ENCODE data around the gene LATS1.
"Not testable (repeated sequence)": the region's sequence is repeated elsewhere in the genome, so short reads cannot be mapped to it uniquely, and the experiment has no call there.

The LATS1 gene

DNA sequence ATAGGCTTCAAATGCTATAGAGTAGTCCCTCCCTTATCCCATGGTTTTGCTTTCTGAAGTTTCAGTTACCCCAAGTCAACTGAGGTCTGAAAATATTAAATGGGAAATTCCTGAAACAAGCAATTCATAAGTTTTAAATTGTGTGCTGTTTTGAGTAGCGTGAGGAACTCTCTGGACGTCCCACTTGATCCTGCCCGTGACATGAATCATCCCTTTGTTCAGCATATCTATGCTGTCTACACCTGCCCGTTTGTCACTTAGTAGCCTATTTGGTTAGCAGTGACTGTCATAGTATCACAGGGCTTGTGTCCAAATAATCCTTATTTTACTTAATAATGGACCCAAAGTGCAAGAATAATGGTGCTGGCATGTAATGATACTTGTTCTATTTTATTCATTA, 36.6 kb upstream of the LATS1 start:
- TF ChIP-seq, protein P1, sequence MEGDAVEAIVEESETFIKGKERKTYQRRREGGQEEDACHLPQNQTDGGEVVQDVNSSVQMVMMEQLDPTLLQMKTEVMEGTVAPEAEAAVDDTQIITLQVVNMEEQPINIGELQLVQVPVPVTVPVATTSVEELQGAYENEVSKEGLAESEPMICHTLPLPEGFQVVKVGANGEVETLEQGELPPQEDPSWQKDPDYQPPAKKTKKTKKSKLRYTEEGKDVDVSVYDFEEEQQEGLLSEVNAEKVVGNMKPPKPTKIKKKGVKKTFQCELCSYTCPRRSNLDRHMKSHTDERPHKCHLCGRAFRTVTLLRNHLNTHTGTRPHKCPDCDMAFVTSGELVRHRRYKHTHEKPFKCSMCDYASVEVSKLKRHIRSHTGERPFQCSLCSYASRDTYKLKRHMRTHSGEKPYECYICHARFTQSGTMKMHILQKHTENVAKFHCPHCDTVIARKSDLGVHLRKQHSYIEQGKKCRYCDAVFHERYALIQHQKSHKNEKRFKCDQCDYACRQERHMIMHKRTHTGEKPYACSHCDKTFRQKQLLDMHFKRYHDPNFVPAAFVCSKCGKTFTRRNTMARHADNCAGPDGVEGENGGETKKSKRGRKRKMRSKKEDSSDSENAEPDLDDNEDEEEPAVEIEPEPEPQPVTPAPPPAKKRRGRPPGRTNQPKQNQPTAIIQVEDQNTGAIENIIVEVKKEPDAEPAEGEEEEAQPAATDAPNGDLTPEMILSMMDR (IDR thresholded peaks at IDR 0.05; ENCODE audit: borderline replicate concordance, control extremely low read depth, extremely low read depth, insufficient read depth, missing control alignments) = no peak
- no peak for DNase-seq (ENCODE audit: low spot score)
- in situ Hi-C loops (cut with MboI; ENCODE audit: low sequenced_read_pairs, unreplicated experiment) = no loop called here

GRCh38 chr6:149753374-149753637, 35.4 kb upstream of the LATS1 start:
- DNase-seq (ENCODE audit: low spot score); in situ Hi-C loops (cut with MboI; ENCODE audit: low sequenced_read_pairs, unreplicated experiment): not testable (repeated sequence)

DNA sequence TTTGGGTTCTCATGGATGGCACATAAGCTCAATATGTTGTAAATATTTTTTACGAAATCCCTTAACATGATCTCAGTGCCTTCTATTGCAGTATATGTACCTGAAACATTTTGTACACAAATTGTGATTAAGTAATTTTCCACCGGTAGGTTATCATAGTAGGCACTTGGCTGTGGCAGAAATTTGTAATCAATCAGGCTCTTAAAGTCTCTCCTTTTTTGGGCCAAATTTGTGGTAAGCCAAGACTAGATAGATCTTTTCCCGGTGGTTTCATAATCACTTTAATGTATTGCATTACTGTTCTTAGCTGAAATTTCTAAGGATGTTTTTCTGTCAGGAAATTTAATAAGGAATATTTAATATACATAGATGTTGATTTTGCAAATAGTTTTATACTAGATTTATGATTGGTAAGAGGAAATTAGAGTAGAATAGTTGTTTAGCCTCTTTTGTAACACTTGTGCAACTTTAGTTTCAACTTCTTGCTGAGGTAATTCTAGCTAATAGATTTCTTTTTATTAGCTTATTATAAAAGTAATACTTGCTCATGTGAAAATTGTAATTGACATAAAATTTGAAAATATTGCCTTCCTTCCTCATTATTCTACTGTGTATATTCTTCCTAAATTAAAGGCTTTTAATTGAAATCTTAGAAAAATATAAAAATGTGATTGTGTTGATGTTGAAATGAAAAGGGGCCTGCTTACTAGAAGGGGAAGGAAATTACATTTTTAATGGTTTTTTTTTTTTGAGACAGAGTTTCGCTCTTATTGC, 34.9 kb upstream of the LATS1 start:
- in situ Hi-C loops (cut with MboI; ENCODE audit: low sequenced_read_pairs, unreplicated experiment) = no loop called here
- DNase-seq (ENCODE audit: low spot score) = no peak
- TF ChIP-seq, protein P1 (IDR thresholded peaks at IDR 0.05; ENCODE audit: borderline replicate concordance, control extremely low read depth, extremely low read depth, insufficient read depth, missing control alignments) = no peak

DNA sequence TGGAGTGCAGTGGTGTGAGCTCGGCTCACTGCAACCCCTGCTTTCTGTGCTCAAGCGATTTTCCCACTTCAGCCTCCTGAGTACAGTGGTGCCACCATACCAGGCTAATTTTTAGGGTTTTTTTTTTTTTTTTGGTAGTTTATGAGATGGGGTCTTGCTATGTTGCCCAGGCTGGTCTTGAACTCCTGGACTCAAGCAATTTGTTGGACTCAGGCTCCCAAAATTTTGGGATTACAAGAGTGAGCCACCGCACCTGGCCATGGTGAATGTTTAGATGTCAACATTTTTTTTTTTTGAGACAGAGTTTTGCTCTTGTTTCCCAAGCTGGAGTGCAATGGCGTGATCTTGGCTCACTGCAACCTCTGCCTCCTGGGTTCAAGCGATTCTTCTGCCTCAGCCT, 34.0 kb upstream of the LATS1 start:
- DNase-seq (ENCODE audit: low spot score); in situ Hi-C loops (cut with MboI; ENCODE audit: low sequenced_read_pairs, unreplicated experiment): not testable (repeated sequence)

DNA sequence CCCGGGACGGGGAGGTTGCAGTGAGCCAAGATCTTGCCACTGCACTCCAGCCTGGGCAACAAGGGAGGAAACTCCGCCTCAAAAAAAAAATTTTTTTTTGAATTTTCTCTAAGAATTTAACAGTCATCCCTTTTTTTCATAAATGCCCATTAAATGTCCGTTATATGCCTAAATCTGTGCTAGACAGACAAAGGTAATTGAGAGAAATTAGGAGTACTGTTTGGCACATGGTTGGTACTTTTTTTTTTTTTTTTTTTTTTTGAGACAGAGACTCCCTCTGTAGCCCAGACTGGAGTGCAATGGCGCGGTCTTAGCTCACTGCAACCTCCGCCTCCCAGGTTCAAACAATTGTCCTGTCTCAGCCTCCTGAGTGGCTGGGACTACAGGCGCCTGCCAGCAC, 33.3 kb upstream of the LATS1 start:
- in situ Hi-C loops (cut with MboI; ENCODE audit: low sequenced_read_pairs, unreplicated experiment) = no loop called here
- TF ChIP-seq, protein P1 (IDR thresholded peaks at IDR 0.05; ENCODE audit: borderline replicate concordance, control extremely low read depth, extremely low read depth, insufficient read depth, missing control alignments) = no peak

DNA sequence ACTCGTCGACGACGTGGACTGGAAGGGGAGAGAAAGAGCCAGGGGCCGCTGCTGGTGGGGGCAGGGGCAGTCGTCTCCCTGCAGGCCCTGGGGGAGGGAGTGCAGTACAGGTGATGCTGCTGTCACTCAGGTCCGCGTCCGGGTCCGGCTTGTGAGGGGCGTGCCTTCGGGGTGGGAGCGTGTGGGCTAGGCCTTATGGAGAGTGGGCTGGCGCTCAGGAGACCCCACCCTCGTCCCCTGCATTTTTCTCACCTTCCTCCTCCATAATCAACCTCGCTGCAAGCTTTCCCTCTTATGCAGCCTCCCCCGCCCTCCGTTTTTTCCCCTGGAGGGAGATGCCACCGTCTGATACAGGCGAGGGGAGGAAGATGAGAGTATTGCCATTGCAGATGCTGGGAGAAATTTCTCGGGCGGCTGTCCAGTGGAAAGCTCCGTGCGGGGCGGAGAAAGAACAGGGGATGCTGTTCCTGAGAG, 32.3 kb upstream of the LATS1 start:
- peak; percentile 70 for DNase-seq (ENCODE audit: low spot score)
- in situ Hi-C loops (cut with MboI; ENCODE audit: low sequenced_read_pairs, unreplicated experiment) = no loop called here
- TF ChIP-seq, protein P1 (IDR thresholded peaks at IDR 0.05; ENCODE audit: borderline replicate concordance, control extremely low read depth, extremely low read depth, insufficient read depth, missing control alignments) = no peak

More for the DNA sequence above, 33.3 kb upstream of the LATS1 start:
- DNase-seq (ENCODE audit: low spot score) = no peak

DNA sequence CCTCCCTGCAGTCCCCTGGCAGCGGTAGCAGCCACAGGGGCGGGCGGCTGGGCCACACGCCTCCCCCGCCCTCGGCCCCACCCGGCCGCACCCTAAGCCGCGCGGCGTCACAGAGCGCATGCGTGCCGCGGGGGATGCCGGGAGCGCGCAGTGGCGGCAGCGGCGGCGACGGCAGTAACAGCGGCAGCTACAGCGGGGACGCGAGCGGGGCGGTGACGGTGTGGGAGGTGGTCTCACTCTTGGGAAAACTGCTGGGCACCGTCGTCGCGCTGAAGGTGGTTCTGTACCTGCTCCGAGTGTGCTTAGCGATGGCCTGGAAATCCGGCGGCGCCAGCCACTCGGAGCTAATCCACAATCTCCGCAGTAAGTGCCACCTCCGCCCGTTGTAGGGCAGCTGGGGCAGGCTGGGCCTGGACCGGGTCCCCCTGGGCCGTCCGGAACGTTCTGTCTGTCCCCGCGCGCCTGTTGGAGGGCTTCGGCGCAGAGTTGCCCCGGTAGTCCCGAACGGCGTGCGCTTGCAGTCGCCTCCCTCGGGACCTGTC, 31.8 kb upstream of the LATS1 start, which contains the start of gene PCMT1:
PCMT1 (plus strand) TSS at position 148 of the 542 bp plus-strand sequence; CDS start at position 309, 161 bp downstream.
- TF ChIP-seq, protein P1 (IDR thresholded peaks at IDR 0.05; ENCODE audit: borderline replicate concordance, control extremely low read depth, extremely low read depth, insufficient read depth, missing control alignments) = no peak
- peak; percentile 96 for DNase-seq (ENCODE audit: low spot score)
- in situ Hi-C loops (cut with MboI; ENCODE audit: low sequenced_read_pairs, unreplicated experiment) = no loop called here

- in situ Hi-C loops (cut with MboI; ENCODE audit: low sequenced_read_pairs, unreplicated experiment) = not testable (repeated sequence)
These were observed 31.2 kb upstream of the LATS1 start for GRCh38 chr6:149749082-149749593.

More at GRCh38 chr6:149749082-149749593, 31.2 kb upstream of the LATS1 start:
- DNase-seq (ENCODE audit: low spot score) = not testable (repeated sequence)

All from GM13976 (cell line).